Measurements from ENCODE around the gene TMPRSS4.

DNA sequence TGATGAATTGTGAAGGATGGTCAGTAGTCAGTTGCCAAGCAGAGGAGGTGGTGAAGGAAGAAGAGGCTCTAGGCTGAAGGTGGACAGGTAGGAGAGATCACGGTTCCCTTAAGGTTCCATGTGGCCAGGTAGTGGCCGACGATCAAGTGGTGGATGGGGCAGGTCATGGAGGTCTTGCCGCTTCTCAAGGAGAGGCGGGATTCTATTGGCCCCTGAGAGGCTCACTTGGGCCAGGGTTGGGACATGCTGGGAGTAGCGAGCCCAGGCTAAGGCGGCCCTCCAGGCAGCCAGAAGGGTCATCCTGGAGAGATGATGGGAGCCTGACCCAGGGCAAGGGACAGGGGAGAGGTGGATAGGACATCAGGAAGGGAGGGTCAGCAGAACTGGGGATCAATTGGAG is 20.9 kb upstream of the TMPRSS4 start:
- TF ChIP-seq CEBPB (IDR thresholded peaks at IDR 0.05; ENCODE audit: borderline replicate concordance, low read depth, low read length), result no peak
- no peak for TF ChIP-seq ZNF777 (CRISPR knock-in tag; IDR thresholded peaks at IDR 0.05)
- TF ChIP-seq BCL6 (CRISPR knock-in tag; IDR thresholded peaks at IDR 0.05), result no peak
- TF ChIP-seq, protein P1, sequence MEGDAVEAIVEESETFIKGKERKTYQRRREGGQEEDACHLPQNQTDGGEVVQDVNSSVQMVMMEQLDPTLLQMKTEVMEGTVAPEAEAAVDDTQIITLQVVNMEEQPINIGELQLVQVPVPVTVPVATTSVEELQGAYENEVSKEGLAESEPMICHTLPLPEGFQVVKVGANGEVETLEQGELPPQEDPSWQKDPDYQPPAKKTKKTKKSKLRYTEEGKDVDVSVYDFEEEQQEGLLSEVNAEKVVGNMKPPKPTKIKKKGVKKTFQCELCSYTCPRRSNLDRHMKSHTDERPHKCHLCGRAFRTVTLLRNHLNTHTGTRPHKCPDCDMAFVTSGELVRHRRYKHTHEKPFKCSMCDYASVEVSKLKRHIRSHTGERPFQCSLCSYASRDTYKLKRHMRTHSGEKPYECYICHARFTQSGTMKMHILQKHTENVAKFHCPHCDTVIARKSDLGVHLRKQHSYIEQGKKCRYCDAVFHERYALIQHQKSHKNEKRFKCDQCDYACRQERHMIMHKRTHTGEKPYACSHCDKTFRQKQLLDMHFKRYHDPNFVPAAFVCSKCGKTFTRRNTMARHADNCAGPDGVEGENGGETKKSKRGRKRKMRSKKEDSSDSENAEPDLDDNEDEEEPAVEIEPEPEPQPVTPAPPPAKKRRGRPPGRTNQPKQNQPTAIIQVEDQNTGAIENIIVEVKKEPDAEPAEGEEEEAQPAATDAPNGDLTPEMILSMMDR (CRISPR knock-in tag; IDR thresholded peaks at IDR 0.05), result no peak
- no peak for TF ChIP-seq SMAD3 (CRISPR knock-in tag; IDR thresholded peaks at IDR 0.05)
- no peak for TF ChIP-seq YY1 (IDR thresholded peaks at IDR 0.05; ENCODE audit: insufficient read depth, insufficient replicate concordance, low read depth, low read length)
- no peak for TF ChIP-seq ZBTB20 (CRISPR knock-in tag; IDR thresholded peaks at IDR 0.05; ENCODE audit: borderline replicate concordance, low read depth)
- no peak for TF ChIP-seq TARDBP (CRISPR knock-in tag; IDR thresholded peaks at IDR 0.05)

Measured in HepG2 (cell line).